MCF 10A (cell line): ENCODE data around the gene COG5. TPM values are rescaled to one million over a fixed set of nuclear protein-coding genes. Genes with fewer than 3 reads are reported as not detected.
A peak's percentile ranks its signal among the peaks of the same experiment; 100 is the strongest.

Experiments used
- BruUV-seq: library from RNA; stranded (reverse); fragments of 400-500 nt; replicated peaks from 2 replicates; lab custom pipeline; 2021; lab: Mats Ljungman, UMichigan
- CTCF ChIA-PET: fragments of 300-600 bp; sonication (Branson Sonifier 250); formaldehyde crosslinking; extraction: SDS; loops from one replicate; lab custom pipeline; 2021; ENCODE audit warnings: antibody characterized with exemption, inconsistent platforms; lab: Yijun Ruan, JAX
- POLR2A ChIA-PET: fragments of 300-600, 350-650 bp; sonication (Branson Sonifier 250); formaldehyde crosslinking; extraction: SDS; loops from one replicate; lab custom pipeline; 2020; ENCODE audit warnings: antibody characterized with exemption, inconsistent platforms; lab: Yijun Ruan, JAX
- DNase-seq: peaks from one replicate; pipeline ENCODE4 v3.0.0-alpha.2; 2018; ENCODE audit not compliant: unreplicated experiment
- H3K27ac Mint-ChIP-seq: one replicate; pipeline ENCODE4 v1.8.0; 2022; ENCODE audit warnings: mild to moderate bottlenecking, low read depth, mixed read lengths; ENCODE audit not compliant: unreplicated experiment
- H3K27me3 Mint-ChIP-seq: one replicate; pipeline ENCODE4 v1.8.0; 2022; ENCODE audit warnings: mixed read lengths; ENCODE audit not compliant: insufficient read depth, unreplicated experiment
- H3K36me3 Mint-ChIP-seq: one replicate; pipeline ENCODE4 v1.8.0; 2022; ENCODE audit warnings: mild to moderate bottlenecking, moderate library complexity, mixed read lengths; ENCODE audit not compliant: insufficient read depth, unreplicated experiment
- H3K4me1 Mint-ChIP-seq: one replicate; pipeline ENCODE4 v1.8.0; 2022; ENCODE audit warnings: mixed read lengths; ENCODE audit not compliant: insufficient read depth, unreplicated experiment
- H3K4me3 Mint-ChIP-seq: one replicate; pipeline ENCODE4 v1.8.0; 2022; ENCODE audit warnings: mild to moderate bottlenecking, moderate library complexity, mixed read lengths; ENCODE audit not compliant: unreplicated experiment
- H3K9me3 Mint-ChIP-seq: one replicate; pipeline ENCODE4 v1.8.0; 2022; ENCODE audit warnings: mixed read lengths; ENCODE audit not compliant: unreplicated experiment
- intact Hi-C: fragments of 100-400 bp; cut with micrococcal nuclease; formaldehyde crosslinking; loops from 2 replicates; pipeline ENCODE4 v1.14.1; 2022
- total RNA-seq: library from RNA; stranded (reverse); gene quantifications from 2 replicates; pipeline ENCODE4 v1.2.3, GENCODE V29; 2022
- TF ChIP-seq, protein P1 (sequence below): fragments of 200-600 bp; IDR thresholded peaks from one replicate; pipeline ENCODE4 v1.8.0; 2022; ENCODE audit warnings: antibody characterized with exemption, mild to moderate bottlenecking; ENCODE audit not compliant: unreplicated experiment

The COG5 gene
- total RNA-seq, 1 experiment from 2014 or later: 40.3 TPM

DNA sequence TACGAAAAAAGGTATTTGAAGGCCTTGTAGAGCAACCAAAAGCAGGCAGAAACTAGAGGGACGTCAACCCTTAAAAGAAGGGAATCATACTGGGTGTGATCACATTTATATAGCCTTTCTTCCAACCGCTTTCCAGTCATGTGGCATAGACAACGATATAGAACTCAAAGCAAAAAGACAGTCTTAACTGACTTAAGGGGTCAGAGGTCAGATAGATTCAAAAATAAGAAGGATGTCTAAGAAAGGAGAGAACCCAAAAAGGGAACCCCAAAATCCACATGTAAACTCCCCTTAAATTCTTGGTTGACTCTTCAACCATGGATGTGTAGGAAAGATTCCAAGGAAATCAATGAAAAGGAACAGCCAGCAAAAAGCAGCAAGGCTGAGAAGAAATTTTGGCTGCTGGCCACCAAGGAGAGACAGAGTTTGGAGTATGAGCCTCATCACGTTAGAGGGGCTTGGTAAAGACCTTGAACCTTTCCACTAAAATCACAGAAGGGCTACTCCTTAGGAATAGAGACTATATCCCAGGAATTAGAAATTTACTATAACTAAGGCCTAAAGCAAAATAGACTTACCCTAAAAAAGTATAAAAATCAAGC lies 24.9 kb upstream of the COG5 start:
- ChIA-PET CTCF (no interaction called here), POLR2A (no interaction called here)
- TF ChIP-seq, protein P1, sequence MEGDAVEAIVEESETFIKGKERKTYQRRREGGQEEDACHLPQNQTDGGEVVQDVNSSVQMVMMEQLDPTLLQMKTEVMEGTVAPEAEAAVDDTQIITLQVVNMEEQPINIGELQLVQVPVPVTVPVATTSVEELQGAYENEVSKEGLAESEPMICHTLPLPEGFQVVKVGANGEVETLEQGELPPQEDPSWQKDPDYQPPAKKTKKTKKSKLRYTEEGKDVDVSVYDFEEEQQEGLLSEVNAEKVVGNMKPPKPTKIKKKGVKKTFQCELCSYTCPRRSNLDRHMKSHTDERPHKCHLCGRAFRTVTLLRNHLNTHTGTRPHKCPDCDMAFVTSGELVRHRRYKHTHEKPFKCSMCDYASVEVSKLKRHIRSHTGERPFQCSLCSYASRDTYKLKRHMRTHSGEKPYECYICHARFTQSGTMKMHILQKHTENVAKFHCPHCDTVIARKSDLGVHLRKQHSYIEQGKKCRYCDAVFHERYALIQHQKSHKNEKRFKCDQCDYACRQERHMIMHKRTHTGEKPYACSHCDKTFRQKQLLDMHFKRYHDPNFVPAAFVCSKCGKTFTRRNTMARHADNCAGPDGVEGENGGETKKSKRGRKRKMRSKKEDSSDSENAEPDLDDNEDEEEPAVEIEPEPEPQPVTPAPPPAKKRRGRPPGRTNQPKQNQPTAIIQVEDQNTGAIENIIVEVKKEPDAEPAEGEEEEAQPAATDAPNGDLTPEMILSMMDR: no peak
- Mint-ChIP-seq H3K27me3 (no peaks in the 10 kb centered on the region), H3K4me1 (peaks cover 14% of the 10 kb centered on the region), H3K9me3 (no peaks in the 10 kb centered on the region), H3K4me3 (no peak overlapping the region), H3K27ac (no peak overlapping the region), H3K36me3 (peaks cover 16% of the 10 kb centered on the region)
- BruUV-seq: no TSS peak
- intact Hi-C loops: no loop called here
- DNase-seq: no peak

DNA sequence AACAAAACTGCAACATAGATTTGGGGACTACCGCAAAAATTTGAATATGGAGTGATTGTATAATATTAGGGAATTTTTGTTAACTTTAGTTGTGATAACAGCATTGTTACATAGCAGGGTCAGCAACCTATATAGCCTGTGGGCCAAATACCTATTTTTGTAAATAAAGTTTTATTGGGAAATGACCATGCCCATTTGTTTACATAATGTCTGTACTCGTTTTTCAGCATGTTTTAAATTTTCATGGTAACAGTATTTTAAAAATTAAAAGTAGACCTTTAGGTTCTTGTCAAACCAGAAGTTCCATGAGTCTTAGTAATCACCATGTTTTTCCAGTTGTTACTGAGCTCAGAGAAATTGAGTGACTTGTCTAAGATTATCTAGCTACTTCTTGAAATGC lies 21.0 kb upstream of the COG5 start:
- intact Hi-C loops: loop anchor here (5.0 kb wide), 1 partner anchor 158 kb away; the partner anchor contains the start of gene CBLL1
- no peak overlapping the region for H3K4me3 Mint-ChIP-seq

DNA sequence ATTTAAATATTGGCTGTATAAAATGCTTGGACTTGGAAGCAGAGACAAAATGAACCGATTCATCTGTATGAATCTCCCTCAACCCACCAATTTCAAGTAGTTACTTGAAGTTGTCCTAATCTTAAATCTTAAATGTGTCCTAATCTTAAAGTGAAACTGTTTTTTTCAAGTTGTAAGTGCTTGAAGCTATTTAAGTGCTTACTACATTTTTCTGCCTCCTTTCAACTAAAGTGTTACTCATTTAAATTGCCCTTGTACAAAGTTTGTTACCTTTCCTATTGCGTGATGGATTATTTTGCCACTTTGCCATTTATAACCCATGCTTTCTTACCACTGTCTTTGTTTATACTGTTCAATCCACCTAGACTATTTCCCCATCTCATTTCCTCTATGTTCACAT lies 19.2 kb upstream of the COG5 start:
- ChIA-PET POLR2A (interaction anchor here (0.7 to 6.3 kb wide), 5 partner anchors 11 to 160 kb away, joined by 3 to 47 read pairs (median 7); partner anchors contain the start of genes CBLL1, COG5 and DUS4L), CTCF (no interaction called here)
- intact Hi-C loops: loop anchor here (5.0 kb wide), 1 partner anchor 159 kb away; the partner anchor contains the start of gene CBLL1
- Mint-ChIP-seq H3K4me1 (peaks cover 20% of the 10 kb centered on the region), H3K4me3 (peak overlapping the region; percentile 60), H3K9me3 (no peaks in the 10 kb centered on the region), H3K27ac (peak overlapping the region; percentile 40), H3K36me3 (peaks cover 16% of the 10 kb centered on the region), H3K27me3 (no peaks in the 10 kb centered on the region)
- TF ChIP-seq, protein P1: no peak
- no TSS peak for BruUV-seq
- DNase-seq: peak; percentile 11

More for the DNA sequence above, 21.0 kb upstream of the COG5 start:
- ChIA-PET CTCF (interaction anchor here (0.6 to 0.8 kb wide), 2 partner anchors 13 to 122 kb away, joined by 3 read pairs; no protein-coding TSS in a partner anchor), POLR2A (interaction anchor here (1.1 to 6.3 kb wide), 3 partner anchors 9 to 20 kb away, joined by 3 to 47 read pairs (median 43); partner anchors contain the start of genes COG5 and DUS4L)
- TF ChIP-seq, protein P1: no peak
- DNase-seq: no peak
- H3K27me3 Mint-ChIP-seq: no peaks in the 10 kb centered on the region
- peaks cover 25% of the 10 kb centered on the region for H3K4me1 Mint-ChIP-seq
- no TSS peak for BruUV-seq
- no peaks in the 10 kb centered on the region for H3K9me3 Mint-ChIP-seq
- H3K27ac Mint-ChIP-seq: no peak overlapping the region
- peaks cover 16% of the 10 kb centered on the region for H3K36me3 Mint-ChIP-seq

DNA sequence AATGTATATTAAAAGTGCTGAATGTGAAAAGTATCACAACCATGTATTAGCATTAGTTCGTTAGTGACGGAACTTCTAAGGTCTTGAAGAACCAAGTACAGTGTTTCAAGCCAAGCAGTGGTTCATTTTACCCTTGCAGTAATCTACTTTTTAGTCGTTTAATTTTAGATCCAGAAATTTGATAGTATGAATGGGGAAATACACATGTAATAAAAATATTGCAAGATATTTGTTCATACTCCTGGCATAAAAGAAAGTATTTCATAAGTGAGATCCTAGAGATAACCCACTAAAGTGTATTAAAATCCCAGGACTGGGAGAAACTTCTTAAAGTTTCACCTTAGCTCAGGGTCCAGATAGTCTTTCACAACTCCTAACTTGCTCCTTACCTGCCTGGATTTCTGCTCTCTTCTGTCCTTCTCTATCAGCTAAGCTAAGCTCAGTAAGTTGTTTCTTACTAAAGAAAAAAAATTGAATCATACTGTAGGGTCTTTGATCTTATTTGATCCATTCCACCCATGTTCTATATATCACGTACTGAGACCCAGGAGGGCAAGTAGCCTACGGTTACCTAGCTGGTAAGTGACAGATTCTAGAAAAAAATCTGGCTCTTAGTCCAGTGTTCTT lies 17.8 kb upstream of the COG5 start:
- intact Hi-C loops: loop anchor here (2.0 to 5.0 kb wide), 2 partner anchors 13 to 161 kb away; partner anchors contain the start of gene CBLL1
- POLR2A ChIA-PET: interaction anchor here (0.8 to 6.3 kb wide), 7 partner anchors 10 to 162 kb away, joined by 3 to 47 read pairs (median 4); partner anchors contain the start of genes COG5 and DUS4L
- CTCF ChIA-PET: interaction anchor here (0.5 to 1.5 kb wide), 4 partner anchors 118 to 298 kb away, joined by 3 read pairs; no protein-coding TSS in a partner anchor
- TF ChIP-seq, protein P1: no peak
- peaks cover 18% of the 10 kb centered on the region for H3K36me3 Mint-ChIP-seq
- peaks cover 20% of the 10 kb centered on the region for H3K4me1 Mint-ChIP-seq
- H3K9me3 Mint-ChIP-seq: no peaks in the 10 kb centered on the region
- H3K4me3 Mint-ChIP-seq: peak overlapping the region; percentile 87
- H3K27ac Mint-ChIP-seq: peak overlapping the region; percentile 71
- DNase-seq: peak; percentile 50
- BruUV-seq: no TSS peak
- H3K27me3 Mint-ChIP-seq: no peaks in the 10 kb centered on the region
